K562 (cell line): ENCODE data around the gene ZNF318. TPM values are rescaled to one million over a fixed set of nuclear protein-coding genes. Genes with fewer than 3 reads are reported as not detected.

Experiments
- CREB1 ChIP-seq, 2 experiments: sonication (generic) in 1 of 2; formaldehyde crosslinking in 1 of 2; IDR thresholded peaks; 2 replicates each; pipeline versions ENCODE4 v1.6.1 to v1.8.0; 2012 to 2022; ENCODE audit warnings: inconsistent platforms in 1 of 2, mild to moderate bottlenecking in 1 of 2, missing genetic modification reagents in 1 of 2, moderate library complexity in 1 of 2
- FOXK2 ChIP-seq, 2 experiments: fragments of 450-650 bp; IDR thresholded peaks in 1 of 2; conservative IDR thresholded peaks in 1 of 2; 2 replicates each; pipeline ENCODE4 v1.6.1; 2016; ENCODE audit warnings: low read depth in 2 of 2, mild to moderate bottlenecking in 1 of 2
- GATAD2A ChIP-seq: fragments of 450-650 bp; IDR thresholded peaks from 2 replicates; pipeline ENCODE4 v1.6.1; 2017
- HDAC3 ChIP-seq: fragments of 450-650 bp; IDR thresholded peaks from 2 replicates; pipeline ENCODE4 v1.6.1; 2018; ENCODE audit warnings: borderline replicate concordance, mild to moderate bottlenecking, moderate library complexity; ENCODE audit not compliant: partially characterized antibody
- HSF4 ChIP-seq: fragments of 250-450 bp; sonication (Bioruptor Pico); IDR thresholded peaks from 2 replicates; pipeline ENCODE4 v2.1.2; 2022; ENCODE audit warnings: mild to moderate bottlenecking, moderate library complexity, borderline replicate concordance
- JUN ChIP-seq, 2 experiments: sonication (generic) in 1 of 2; formaldehyde crosslinking in 1 of 2; IDR thresholded peaks; 2 replicates each; pipeline versions ENCODE4 v1.6.1 to v1.8.0; 2012 to 2022; ENCODE audit warnings: borderline replicate concordance in 2 of 2, mild to moderate bottlenecking in 2 of 2, improper control_type of control experiment in 1 of 2, low read depth in 1 of 2, low read length in 1 of 2, missing genetic modification reagents in 1 of 2
- KDM1A ChIP-seq, 2 experiments: fragments of 450-650 bp; IDR thresholded peaks; 2 replicates each; pipeline ENCODE4 v1.6.1; 2016; ENCODE audit warnings: mild to moderate bottlenecking in 2 of 2
- KLF10 ChIP-seq: fragments of 250-450 bp; sonication (Bioruptor Pico); IDR thresholded peaks from 2 replicates; pipeline ENCODE4 v1.6.1; 2021; ENCODE audit warnings: matching md5 sums
- PCBP2 ChIP-seq: fragments of 200-400 bp; formaldehyde crosslinking; IDR thresholded peaks from 2 replicates; pipeline ENCODE4 v1.6.1; 2018; ENCODE audit warnings: low read length, low read depth, mild to moderate bottlenecking, moderate library complexity; ENCODE audit not compliant: poor library complexity, severe bottlenecking
- POLR3A ChIP-seq: IDR thresholded peaks from 2 replicates; pipeline ENCODE4 v1.6.1; 2011; ENCODE audit warnings: borderline replicate concordance, mild to moderate bottlenecking, moderate library complexity; ENCODE audit not compliant: insufficient read length, insufficient read depth; ENCODE audit errors: extremely low read depth
- RBBP5 ChIP-seq: fragments of 200-600 bp; sonication (generic); IDR thresholded peaks from 2 replicates; pipeline ENCODE4 v1.6.1; 2012; ENCODE audit warnings: borderline replicate concordance, mild to moderate bottlenecking, low read length, control low read depth, inconsistent platforms; ENCODE audit not compliant: insufficient read depth, poor library complexity, severe bottlenecking
- RBM25 ChIP-seq: fragments of 200-400 bp; formaldehyde crosslinking; IDR thresholded peaks from 2 replicates; pipeline ENCODE4 v1.6.1; 2018; ENCODE audit warnings: low read length, low read depth, moderate library complexity; ENCODE audit not compliant: severe bottlenecking
- SAFB2 ChIP-seq: fragments of 200-400 bp; formaldehyde crosslinking; IDR thresholded peaks from 2 replicates; pipeline ENCODE4 v1.6.1; 2018; ENCODE audit warnings: borderline replicate concordance, low read length, low read depth, moderate library complexity; ENCODE audit not compliant: severe bottlenecking
- TAL1 ChIP-seq: fragments of 450-650 bp; IDR thresholded peaks from 2 replicates; pipeline ENCODE4 v1.6.1; 2016; ENCODE audit warnings: mild to moderate bottlenecking
- ZNF121 ChIP-seq: sonication (generic); formaldehyde crosslinking; conservative IDR thresholded peaks from 2 replicates; pipeline ENCODE4 v1.8.0; 2022; ENCODE audit warnings: missing genetic modification reagents
- ZNF584 ChIP-seq: fragments of 200-800 bp; sonication (Bioruptor generic); IDR thresholded peaks from 2 replicates; pipeline ENCODE4 v1.6.1; 2016; ENCODE audit warnings: low read depth, mild to moderate bottlenecking, missing genetic modification characterization, missing compliant biosample characterization
- polyA plus RNA-seq, 8 experiments: library from polyadenylated mRNA; depleted of rRNA in 4 of 8; stranded (reverse) in 5 of 8; unstranded in 3 of 8; fragments of >200 nt; fragmentation: Nextera tagmentation in 2 of 8; fragmentation: Illumina TruSeq in 1 of 8; extraction: Ambion mirVana in 2 of 8; extraction: Trizol in 1 of 8; gene quantifications; 2 replicates each; pipeline versions ENCODE4 v1.2.1 to v1.2.3, GENCODE V29; 2011 to 2014; ENCODE audit warnings: inconsistent platforms in 1 of 8, missing spikeins in 1 of 8
- total RNA-seq, 7 experiments: library from RNA; depleted of rRNA in 6 of 7; stranded (reverse); fragments of >200 nt in 6 of 7; fragmentation: Illumina TruSeq in 2 of 7; extraction: Trizol in 2 of 7; gene quantifications; 2 replicates each; pipeline versions ENCODE4 v1.2.1 to v1.2.3, GENCODE V29; 2011 to 2021; ENCODE audit warnings: low replicate concordance in 1 of 7
- TF ChIP-seq, protein P1 (sequence below): sonication (generic); IDR thresholded peaks from 2 replicates; pipeline ENCODE4 v1.6.1; 2016
- TF ChIP-seq, protein P2 (sequence below): fragments of 250-450 bp; sonication (Bioruptor Pico); IDR thresholded peaks from 2 replicates; pipeline ENCODE4 v1.8.0; 2022; ENCODE audit warnings: inconsistent platforms
- TF ChIP-seq, protein P3 (sequence below): sonication (generic); formaldehyde crosslinking; IDR thresholded peaks from 2 replicates; pipeline ENCODE4 v1.8.0; 2022; ENCODE audit warnings: missing genetic modification reagents, mild to moderate bottlenecking, borderline replicate concordance
- TF ChIP-seq, protein P4 (sequence below): IDR thresholded peaks from 2 replicates; pipeline ENCODE4 v1.6.1; 2012; ENCODE audit warnings: low read depth, low read length, improper control_type of control experiment, borderline replicate concordance

The ZNF318 gene
- total and polyA plus RNA-seq, 9 of the 15 experiments (the other 6 are each of a cell fraction or from before 2014, with no cell fraction given) = 3.2 to 19.0 (median 9.2) TPM

DNA sequence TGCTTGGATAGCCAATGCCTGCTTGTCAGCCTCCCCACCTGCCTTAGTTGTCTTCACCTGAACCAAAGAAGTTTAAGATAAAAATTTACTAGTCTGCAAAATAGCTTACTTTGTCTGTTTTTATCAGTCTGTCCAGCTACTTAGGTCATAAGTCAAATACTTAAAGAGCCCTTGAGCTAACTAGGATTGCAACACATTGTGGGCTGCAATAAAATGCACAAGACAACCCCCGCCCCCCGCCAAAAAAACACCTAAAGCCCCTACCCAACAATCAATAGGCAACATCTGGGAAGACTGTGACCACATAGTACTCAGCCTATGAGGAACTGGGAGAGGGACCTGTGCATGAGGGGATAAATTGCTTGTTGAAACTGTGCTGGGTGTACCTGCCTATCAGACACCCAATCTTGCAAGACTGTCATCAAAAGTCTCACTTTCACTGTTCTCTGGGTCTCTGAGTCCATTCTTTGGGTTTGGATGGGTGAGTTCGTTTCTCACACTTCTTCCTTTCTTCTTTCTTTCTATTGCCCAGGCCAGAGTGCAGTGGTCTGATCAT lies 30.6 kb upstream of the ZNF318 start (continued):
- TF ChIP-seq PCBP2 = no peak
- 0 out of 2 replicates have a peak, but pooled peaks have one; percentile 9 for TF ChIP-seq TAL1
- no peak for TF ChIP-seq KDM1A (IDR thresholded peaks at IDR 0.05)
- no peak for TF ChIP-seq GATAD2A
- no peak for TF ChIP-seq HDAC3
- TF ChIP-seq, protein P1, sequence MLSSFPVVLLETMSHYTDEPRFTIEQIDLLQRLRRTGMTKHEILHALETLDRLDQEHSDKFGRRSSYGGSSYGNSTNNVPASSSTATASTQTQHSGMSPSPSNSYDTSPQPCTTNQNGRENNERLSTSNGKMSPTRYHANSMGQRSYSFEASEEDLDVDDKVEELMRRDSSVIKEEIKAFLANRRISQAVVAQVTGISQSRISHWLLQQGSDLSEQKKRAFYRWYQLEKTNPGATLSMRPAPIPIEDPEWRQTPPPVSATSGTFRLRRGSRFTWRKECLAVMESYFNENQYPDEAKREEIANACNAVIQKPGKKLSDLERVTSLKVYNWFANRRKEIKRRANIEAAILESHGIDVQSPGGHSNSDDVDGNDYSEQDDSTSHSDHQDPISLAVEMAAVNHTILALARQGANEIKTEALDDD = 0 out of 2 replicates have a peak, but pooled peaks have one; percentile 37
- TF ChIP-seq FOXK2 (conservative IDR thresholded peaks at IDR 0.05 in 1 of 2, IDR thresholded peaks at IDR 0.05 in 1 of 2; ENCODE audit: low read depth in 2 of 2) = no peak
- no peak for TF ChIP-seq ZNF584
- no peak for TF ChIP-seq RBM25
- TF ChIP-seq HSF4 (CRISPR knock-in tag) = no peak
- TF ChIP-seq KLF10 (CRISPR knock-in tag) = no peak
- no peak for TF ChIP-seq CREB1 (IDR thresholded peaks at IDR 0.05)
- TF ChIP-seq CREB1 (CRISPR knock-in tag; IDR thresholded peaks at IDR 0.05) = no peak
- no peak for TF ChIP-seq JUN (IDR thresholded peaks at IDR 0.05; ENCODE audit: borderline replicate concordance, low read depth, low read length)
- TF ChIP-seq JUN (CRISPR knock-in tag; IDR thresholded peaks at IDR 0.05; ENCODE audit: borderline replicate concordance) = no peak
- TF ChIP-seq, protein P2, sequence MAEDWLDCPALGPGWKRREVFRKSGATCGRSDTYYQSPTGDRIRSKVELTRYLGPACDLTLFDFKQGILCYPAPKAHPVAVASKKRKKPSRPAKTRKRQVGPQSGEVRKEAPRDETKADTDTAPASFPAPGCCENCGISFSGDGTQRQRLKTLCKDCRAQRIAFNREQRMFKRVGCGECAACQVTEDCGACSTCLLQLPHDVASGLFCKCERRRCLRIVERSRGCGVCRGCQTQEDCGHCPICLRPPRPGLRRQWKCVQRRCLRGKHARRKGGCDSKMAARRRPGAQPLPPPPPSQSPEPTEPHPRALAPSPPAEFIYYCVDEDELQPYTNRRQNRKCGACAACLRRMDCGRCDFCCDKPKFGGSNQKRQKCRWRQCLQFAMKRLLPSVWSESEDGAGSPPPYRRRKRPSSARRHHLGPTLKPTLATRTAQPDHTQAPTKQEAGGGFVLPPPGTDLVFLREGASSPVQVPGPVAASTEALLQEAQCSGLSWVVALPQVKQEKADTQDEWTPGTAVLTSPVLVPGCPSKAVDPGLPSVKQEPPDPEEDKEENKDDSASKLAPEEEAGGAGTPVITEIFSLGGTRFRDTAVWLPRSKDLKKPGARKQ (CRISPR knock-in tag) = no peak
- TF ChIP-seq, protein P3, sequence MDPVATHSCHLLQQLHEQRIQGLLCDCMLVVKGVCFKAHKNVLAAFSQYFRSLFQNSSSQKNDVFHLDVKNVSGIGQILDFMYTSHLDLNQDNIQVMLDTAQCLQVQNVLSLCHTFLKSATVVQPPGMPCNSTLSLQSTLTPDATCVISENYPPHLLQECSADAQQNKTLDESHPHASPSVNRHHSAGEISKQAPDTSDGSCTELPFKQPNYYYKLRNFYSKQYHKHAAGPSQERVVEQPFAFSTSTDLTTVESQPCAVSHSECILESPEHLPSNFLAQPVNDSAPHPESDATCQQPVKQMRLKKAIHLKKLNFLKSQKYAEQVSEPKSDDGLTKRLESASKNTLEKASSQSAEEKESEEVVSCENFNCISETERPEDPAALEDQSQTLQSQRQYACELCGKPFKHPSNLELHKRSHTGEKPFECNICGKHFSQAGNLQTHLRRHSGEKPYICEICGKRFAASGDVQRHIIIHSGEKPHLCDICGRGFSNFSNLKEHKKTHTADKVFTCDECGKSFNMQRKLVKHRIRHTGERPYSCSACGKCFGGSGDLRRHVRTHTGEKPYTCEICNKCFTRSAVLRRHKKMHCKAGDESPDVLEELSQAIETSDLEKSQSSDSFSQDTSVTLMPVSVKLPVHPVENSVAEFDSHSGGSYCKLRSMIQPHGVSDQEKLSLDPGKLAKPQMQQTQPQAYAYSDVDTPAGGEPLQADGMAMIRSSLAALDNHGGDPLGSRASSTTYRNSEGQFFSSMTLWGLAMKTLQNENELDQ (CRISPR knock-in tag) = no peak
- no peak for TF ChIP-seq ZNF121
- no peak for TF ChIP-seq SAFB2
- TF ChIP-seq, protein P4, sequence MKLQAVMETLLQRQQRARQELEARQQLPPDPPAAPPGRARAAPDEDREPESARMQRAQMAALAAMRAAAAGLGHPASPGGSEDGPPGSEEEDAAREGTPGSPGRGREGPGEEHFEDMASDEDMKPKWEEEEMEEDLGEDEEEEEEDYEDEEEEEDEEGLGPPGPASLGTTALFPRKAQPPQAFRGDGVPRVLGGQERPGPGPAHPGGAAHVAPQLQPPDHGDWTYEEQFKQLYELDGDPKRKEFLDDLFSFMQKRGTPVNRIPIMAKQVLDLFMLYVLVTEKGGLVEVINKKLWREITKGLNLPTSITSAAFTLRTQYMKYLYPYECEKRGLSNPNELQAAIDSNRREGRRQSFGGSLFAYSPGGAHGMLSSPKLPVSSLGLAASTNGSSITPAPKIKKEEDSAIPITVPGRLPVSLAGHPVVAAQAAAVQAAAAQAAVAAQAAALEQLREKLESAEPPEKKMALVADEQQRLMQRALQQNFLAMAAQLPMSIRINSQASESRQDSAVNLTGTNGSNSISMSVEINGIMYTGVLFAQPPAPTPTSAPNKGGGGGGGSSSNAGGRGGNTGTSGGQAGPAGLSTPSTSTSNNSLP = no peak
- TF ChIP-seq POLR3A = no peak
- no peak for TF ChIP-seq RBBP5
